ENCODE results near the gene FNIP2.

- TF ChIP-seq ZNF239 (CRISPR knock-in tag; IDR thresholded peaks at IDR 0.05) (no peak), CTCF (IDR thresholded peaks at IDR 0.05 in 2 of 3, conservative IDR thresholded peaks at IDR 0.05 in 1 of 3; ENCODE audit: insufficient read depth in 2 of 3, low read depth in 1 of 3, low read length in 3 of 3) (no peak), UBTF (IDR thresholded peaks at IDR 0.05; ENCODE audit: borderline replicate concordance in 1 of 2, low read depth in 2 of 2, low read length in 2 of 2) (no peak), ADNP (tag; IDR thresholded peaks at IDR 0.05) (no peak), NR1H2 (CRISPR knock-in tag; IDR thresholded peaks at IDR 0.05) (no peak), PPARD (CRISPR knock-in tag; IDR thresholded peaks at IDR 0.05) (no peak), E2F4 (CRISPR knock-in tag; IDR thresholded peaks at IDR 0.05; ENCODE audit: low read depth) (no peak), ZNF143 (CRISPR knock-in tag; IDR thresholded peaks at IDR 0.05) (no peak), CSDE1 (IDR thresholded peaks at IDR 0.05) (no peak)
Observed at GRCh38 chr4:158816955-158817354, 48.1 kb downstream of the FNIP2 start.

Measured in K562 (cell line).